Measurements from ENCODE around the gene PHF12. TPM values are rescaled to one million over a fixed set of nuclear protein-coding genes. Genes with fewer than 3 reads are reported as not detected.
A peak's percentile ranks its signal among the peaks of the same experiment; 100 is the strongest.
"Not testable (repeated sequence)": the region's sequence is repeated elsewhere in the genome, so short reads cannot be mapped to it uniquely, and the experiment has no call there.

The PHF12 gene
- total RNA-seq, 1 experiment from 2014 or later: 11.3 TPM

- DNase-seq (ENCODE audit: low spot score): no peak
Observed at GRCh38 chr17:28935744-28936460, 15.4 kb downstream of the PHF12 start.

- DNase-seq (ENCODE audit: low spot score): not testable (repeated sequence)
Observed at GRCh38 chr17:28934508-28934907, 16.8 kb downstream of the PHF12 start.

GRCh38 chr17:28929787-28930186 lies 21.5 kb downstream of the PHF12 start:
- DNase-seq (ENCODE audit: low spot score): no peak

GRCh38 chr17:28928061-28928460 lies 23.3 kb downstream of the PHF12 start:
- no peak for DNase-seq (ENCODE audit: low spot score)

DNA sequence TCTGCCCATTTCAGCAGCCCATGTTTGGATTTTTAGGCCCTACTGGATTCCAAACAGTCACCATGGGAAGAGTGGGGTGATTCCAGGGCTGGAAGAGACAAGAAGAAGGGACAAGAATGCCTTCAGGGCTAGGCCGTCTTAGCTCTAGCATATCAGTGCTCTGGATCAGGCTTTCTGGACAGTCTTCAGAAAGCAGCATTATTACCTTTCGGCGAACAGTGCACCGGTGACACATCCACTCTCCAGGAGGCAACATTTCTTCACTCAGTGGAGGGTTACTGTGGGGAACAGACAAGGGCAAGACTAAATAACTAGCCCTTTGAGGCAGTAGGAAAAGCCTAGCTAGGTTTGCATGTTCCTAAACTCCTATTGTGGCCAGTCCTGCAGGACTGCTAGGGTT lies 24.5 kb downstream of the PHF12 start:
- no peak for DNase-seq (ENCODE audit: low spot score)

DNA sequence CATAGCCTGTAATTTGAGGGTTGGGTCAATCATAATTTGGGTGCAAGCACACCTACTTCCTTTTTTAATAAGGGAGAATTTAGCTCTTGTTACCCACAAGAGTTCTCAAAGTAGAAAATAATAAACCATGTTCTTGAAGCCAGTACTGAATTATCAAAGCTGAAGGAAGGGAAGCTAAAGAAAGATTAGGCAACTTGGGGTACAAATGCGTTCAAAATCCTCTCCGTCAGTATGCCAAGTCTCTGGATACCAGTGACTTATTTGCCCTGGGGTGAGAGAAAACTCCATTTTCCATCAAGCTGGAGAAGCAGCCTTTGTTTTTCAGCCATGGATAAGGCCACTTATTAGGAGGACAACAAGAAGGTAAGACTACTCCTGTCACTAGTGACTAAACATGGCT lies 25.0 kb downstream of the PHF12 start:
- DNase-seq (ENCODE audit: low spot score): no peak

DNA sequence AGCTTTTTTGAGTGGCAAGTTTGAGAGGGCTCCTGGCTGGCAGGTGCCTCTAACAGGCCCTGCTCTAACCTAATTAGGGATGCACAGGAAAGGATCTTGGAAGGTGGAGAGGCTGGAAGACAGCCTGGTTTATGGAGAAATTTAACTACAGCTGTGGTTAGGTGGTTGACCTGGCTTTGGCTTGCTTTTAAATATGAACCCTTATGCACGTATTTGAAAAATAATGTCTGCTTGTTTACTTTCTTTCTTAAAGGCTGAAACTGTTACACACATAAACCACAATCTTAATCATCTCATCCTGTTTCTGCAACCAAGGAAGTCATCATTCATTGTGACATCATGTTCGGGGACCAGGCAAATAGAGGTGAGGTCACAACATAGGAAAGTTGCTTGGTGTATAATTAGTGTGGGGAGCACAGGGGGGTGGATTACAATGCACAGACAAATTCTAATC lies 25.4 kb downstream of the PHF12 start:
- DNase-seq (ENCODE audit: low spot score): peak; percentile 90

DNA sequence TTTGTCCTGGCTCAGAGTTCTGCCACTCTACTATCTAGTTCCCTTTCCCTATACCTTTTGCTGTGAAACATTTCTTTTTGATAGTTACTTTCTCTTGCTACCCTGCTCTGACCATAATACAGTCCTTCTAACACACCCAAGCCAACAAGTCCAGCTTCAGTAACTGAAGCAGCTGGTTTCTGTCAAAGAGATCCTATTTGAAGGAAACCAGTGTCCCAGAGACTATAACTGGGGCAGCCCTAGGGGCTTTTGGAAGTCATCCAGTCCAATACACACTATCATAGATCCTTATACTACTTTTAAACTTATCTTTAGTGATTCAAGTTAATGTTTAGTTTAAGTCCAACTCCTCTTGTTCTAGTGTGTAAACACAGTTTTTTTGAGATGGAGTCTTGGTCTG lies 31.1 kb downstream of the PHF12 start:
- DNase-seq (ENCODE audit: low spot score): no peak

DNA sequence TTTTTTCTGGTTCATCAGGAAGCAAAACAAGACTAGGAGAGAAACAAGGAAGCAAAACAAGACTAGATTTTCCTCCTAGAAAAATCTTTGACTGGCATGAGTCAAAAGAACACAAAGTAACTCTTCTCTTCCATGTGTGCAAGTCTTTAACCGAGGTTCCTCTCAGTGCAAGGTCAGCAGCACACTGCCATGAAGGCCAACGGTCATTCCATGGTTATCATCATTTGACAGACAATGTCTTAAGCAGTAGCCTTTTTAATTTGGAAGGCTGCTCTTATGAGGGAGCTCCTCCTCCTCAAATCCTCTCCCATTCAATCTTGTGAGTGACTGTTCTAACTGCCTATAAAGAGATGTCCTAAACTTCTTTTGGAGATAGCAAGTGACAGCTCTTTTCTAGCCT lies 33.0 kb downstream of the PHF12 start:
- no peak for DNase-seq (ENCODE audit: low spot score)

- DNase-seq (ENCODE audit: low spot score): no peak
Observed at GRCh38 chr17:28917465-28917864, 33.9 kb downstream of the PHF12 start.

DNA sequence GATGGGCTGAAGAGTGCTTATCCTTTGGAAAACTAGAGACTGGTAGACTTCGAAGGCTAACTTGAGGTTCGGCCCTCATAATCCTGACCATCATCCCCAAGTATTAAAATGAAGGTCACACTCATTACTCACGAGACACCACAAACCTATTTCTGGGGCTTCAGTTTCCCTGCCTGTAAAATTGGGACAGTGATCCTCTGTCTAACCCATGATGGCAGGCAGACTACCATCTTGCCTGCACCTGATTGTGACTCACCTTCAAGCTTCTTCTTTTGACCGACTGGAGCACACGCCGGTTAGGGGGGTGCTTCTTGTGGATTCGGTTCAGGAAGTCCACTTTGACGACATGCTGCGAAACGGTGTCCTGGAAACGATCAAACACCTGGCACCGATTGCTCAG lies 34.3 kb downstream of the PHF12 start:
- no peak for DNase-seq (ENCODE audit: low spot score)

DNA sequence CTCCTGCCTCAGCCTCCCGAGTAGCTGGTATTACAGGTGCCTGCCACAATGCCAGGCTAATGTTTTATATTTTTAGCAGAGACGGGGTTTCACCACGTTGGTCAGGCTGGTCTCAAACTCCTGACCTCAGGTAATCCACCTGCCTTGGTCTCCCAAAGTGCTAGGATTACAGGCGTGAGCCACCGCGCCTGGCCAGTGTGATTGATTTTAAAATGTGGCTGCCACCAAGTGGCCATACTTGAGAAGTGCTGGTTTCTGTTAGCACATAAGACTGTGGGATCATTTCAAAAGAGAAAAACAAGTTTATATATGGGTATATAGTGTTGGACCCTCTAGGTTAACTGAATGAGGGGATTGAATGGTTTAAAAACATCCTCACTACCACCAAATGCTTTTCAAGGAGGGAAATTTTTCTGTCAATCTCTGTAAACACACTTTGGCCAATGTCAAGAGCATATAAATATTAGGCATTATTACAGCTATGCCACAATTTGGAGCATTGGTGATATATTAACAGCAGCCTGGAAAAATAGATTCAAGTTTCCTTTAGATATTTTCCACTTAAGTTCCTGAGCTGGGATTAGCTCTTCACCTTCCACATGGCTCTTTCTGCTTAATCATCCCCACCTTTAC lies 34.9 kb downstream of the PHF12 start:
- no peak for DNase-seq (ENCODE audit: low spot score)

- DNase-seq (ENCODE audit: low spot score): no peak
Observed at GRCh38 chr17:28912938-28913333, 38.4 kb downstream of the PHF12 start.

GRCh38 chr17:28912281-28912937 lies 38.9 kb downstream of the PHF12 start:
- DNase-seq (ENCODE audit: low spot score): no peak

DNA sequence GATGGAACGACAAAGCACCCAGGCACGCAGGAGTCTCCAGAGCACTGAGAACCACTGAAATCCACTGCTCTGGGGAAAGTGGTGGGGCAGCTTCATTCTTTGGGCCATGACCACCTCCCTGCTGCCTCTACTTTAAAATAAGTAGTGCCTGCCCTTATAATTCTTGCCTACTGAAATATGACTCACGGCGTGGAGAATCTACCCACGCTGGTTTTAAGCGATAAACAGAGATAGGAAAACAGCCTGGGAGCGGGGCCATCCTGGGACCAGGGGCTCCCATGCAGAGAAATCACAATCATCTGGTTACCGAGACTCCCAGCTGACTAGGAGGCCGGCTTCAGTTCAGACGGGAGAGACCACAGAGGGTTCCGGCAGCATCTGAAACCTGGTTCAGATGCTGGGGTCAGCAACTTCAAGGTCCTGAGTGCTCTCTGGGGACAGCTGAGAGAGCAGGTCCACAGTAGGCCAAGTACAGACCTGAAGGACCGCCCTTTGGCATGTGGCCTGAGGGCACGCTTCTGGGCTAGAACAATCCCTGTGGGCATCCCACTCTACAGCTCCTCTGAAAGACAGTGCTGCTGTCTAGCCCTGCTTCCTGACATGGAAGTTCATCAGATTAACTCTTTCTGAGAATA lies 39.8 kb downstream of the PHF12 start:
- DNase-seq (ENCODE audit: low spot score): no peak

GRCh38 chr17:28910534-28910933 lies 40.8 kb downstream of the PHF12 start:
- DNase-seq (ENCODE audit: low spot score): no peak

- DNase-seq (ENCODE audit: low spot score): no peak
Observed at GRCh38 chr17:28908640-28909167, 42.6 kb downstream of the PHF12 start.

DNA sequence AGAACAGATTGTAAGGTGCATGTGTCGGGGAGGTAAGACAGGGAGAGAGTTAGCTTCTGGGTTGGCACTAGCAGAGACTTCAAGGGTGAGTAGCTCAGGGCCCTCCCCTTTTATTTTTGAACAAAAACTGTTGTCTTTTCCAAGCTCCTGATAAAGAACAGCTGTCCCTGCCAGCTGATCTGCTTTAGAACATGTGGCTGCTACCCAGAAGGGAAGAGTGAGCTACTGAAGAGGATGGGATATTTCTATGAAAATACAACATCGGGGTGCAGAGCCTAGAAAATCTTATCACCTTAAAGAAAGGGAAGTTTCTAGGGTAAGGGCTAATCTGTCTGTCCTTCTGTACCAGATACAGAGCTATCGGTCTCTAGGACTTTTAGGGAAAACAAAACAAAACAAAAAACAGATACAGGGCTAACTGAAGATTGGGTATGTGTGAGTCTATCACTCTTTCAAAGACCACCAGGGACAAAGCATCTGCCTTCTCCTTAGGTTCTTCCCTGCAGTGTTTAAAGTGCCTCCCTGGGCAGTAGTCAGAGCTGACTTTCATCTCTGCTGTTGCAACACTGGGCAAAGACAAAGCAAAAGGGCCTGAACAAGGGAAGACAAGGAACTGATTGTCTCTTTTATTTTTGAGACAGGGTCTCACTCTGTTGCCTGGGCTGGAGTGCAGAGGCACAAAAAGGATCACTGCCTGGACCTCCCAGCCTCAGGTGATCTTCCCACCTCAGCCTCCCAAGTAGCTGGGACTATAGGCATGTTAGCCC lies 43.4 kb downstream of the PHF12 start:
- DNase-seq (ENCODE audit: low spot score): no peak

- DNase-seq (ENCODE audit: low spot score): no peak
Observed at GRCh38 chr17:28906706-28907438, 44.4 kb downstream of the PHF12 start.

GRCh38 chr17:28906276-28906675 lies 45.0 kb downstream of the PHF12 start:
- no peak for DNase-seq (ENCODE audit: low spot score)

DNA sequence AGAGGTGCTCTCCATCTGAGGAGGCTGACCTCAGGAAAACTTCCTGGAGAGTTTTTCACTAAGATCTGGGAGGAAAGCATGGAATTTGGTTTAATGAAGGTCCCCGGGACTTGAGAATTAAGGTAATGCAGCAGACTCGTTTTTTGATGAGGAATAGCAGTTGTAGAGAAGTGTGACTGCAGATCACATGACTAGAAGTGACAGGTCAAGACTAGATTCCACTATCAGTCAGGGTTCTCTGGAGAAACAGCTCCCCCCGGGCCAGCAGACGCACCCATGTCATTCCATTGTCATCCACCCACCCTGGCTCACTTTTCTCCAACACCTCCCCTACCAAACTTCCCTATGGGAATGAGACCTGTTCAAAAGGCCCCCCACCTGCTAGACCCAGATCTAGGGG lies 46.5 kb downstream of the PHF12 start:
- no peak for DNase-seq (ENCODE audit: low spot score)

Data from H4 (cell line).